Occipital lobe (tissue), 2 donors: ENCODE data around the gene ZNF467. TPM values are rescaled to one million over a fixed set of nuclear protein-coding genes. Genes with fewer than 3 reads are reported as not detected.

Experiments used
- DNase-seq: peaks from one replicate; lab custom pipeline; 2025; lab: John Stamatoyannopoulos, UW
- total RNA-seq: library from RNA; depleted of rRNA; stranded (reverse); fragments of >200 nt; gene quantifications from one replicate; pipeline ENCODE4 v1.2.3, GENCODE V29; 2014

The ZNF467 gene
- total RNA-seq, 1 donor from 2014 or later: 1.2 TPM

GRCh38 chr7:149715476-149715875 is 57.9 kb downstream of the ZNF467 start:
- no peak for DNase-seq

- DNase-seq: no peak
Observed at GRCh38 chr7:149714910-149715471, 58.4 kb downstream of the ZNF467 start.

Other genes with a start within 250 kb of the ZNF467 start
- 10.0 TPM for gene ZNF862, start 64.8 kb upstream of the ZNF467 start, total RNA-seq
- 112 TPM for gene ATP6V0E2, start 100.4 kb upstream of the ZNF467 start, total RNA-seq